HEK293 (cell line): Measurements from ENCODE around the gene CDIPT.

Experiments used
- HOXC10 ChIP-seq: sonication (generic); formaldehyde crosslinking; IDR thresholded peaks from 2 replicates; pipeline ENCODE4 v1.8.1; 2023; ENCODE audit warnings: mild to moderate bottlenecking, missing genetic modification reagents
- SETDB1 ChIP-seq: IDR thresholded peaks from one replicate; pipeline ENCODE4 v1.6.1; 2017; ENCODE audit warnings: mild to moderate bottlenecking, low read length, moderate library complexity, mixed read lengths; ENCODE audit not compliant: insufficient read length
- WT1 ChIP-seq: fragments of 450-650 bp; formaldehyde crosslinking; IDR thresholded peaks from 2 replicates; pipeline ENCODE4 v1.5.1; 2016; ENCODE audit warnings: missing biosample characterization, missing genetic modification characterization
- YY1 ChIP-seq: fragments of 450-650 bp; formaldehyde crosslinking; IDR thresholded peaks from 2 replicates; pipeline ENCODE4 v1.5.1; 2018; ENCODE audit warnings: missing biosample characterization, missing genetic modification characterization
- ZEB2 ChIP-seq: fragments of 450-650 bp; formaldehyde crosslinking; IDR thresholded peaks from 2 replicates; pipeline ENCODE4 v1.5.1; 2016; ENCODE audit warnings: missing biosample characterization, missing genetic modification characterization
- ZFP3 ChIP-seq: fragments of 450-650 bp; formaldehyde crosslinking; IDR thresholded peaks from 2 replicates; pipeline ENCODE4 v1.5.1; 2016; ENCODE audit warnings: low read depth, missing biosample characterization, missing genetic modification characterization
- ZNF157 ChIP-seq: fragments of 450-650 bp; formaldehyde crosslinking; IDR thresholded peaks from 2 replicates; pipeline ENCODE4 v1.5.1; 2016; ENCODE audit warnings: missing biosample characterization, missing genetic modification characterization
- ZNF24 ChIP-seq: fragments of 450-650 bp; formaldehyde crosslinking; IDR thresholded peaks from 2 replicates; pipeline ENCODE4 v1.5.1; 2016; ENCODE audit warnings: missing biosample characterization, missing genetic modification characterization
- ZNF404 ChIP-seq: fragments of 450-650 bp; formaldehyde crosslinking; IDR thresholded peaks from 2 replicates; pipeline ENCODE4 v1.5.1; 2017; ENCODE audit warnings: missing biosample characterization, missing genetic modification characterization
- ZNF510 ChIP-seq: fragments of 450-650 bp; formaldehyde crosslinking; IDR thresholded peaks from 2 replicates; pipeline ENCODE4 v1.5.1; 2018; ENCODE audit warnings: mild to moderate bottlenecking, missing genetic modification characterization, missing biosample characterization; ENCODE audit not compliant: insufficient replicate concordance
- ZNF521 ChIP-seq: fragments of 450-650 bp; formaldehyde crosslinking; IDR thresholded peaks from 2 replicates; pipeline ENCODE4 v1.5.1; 2017; ENCODE audit warnings: missing biosample characterization, mild to moderate bottlenecking, missing genetic modification characterization
- ZNF561 ChIP-seq: fragments of 450-650 bp; IDR thresholded peaks from 2 replicates; pipeline ENCODE4 v1.5.1; 2018; ENCODE audit warnings: missing biosample characterization, missing genetic modification characterization, borderline replicate concordance
- ZNF571 ChIP-seq: fragments of 450-650 bp; formaldehyde crosslinking; IDR thresholded peaks from 2 replicates; pipeline ENCODE4 v1.5.0; 2017; ENCODE audit warnings: missing biosample characterization, missing genetic modification characterization
- ZNF76 ChIP-seq: fragments of 450-650 bp; formaldehyde crosslinking; IDR thresholded peaks from 2 replicates; pipeline ENCODE4; 2016; ENCODE audit warnings: low read depth, missing biosample characterization, missing genetic modification characterization, borderline replicate concordance
- ZNF768 ChIP-seq: fragments of 450-650 bp; formaldehyde crosslinking; IDR thresholded peaks from 2 replicates; pipeline ENCODE4 v1.5.1; 2018; ENCODE audit warnings: missing biosample characterization, mild to moderate bottlenecking, missing genetic modification characterization
- TF ChIP-seq, protein P1 (sequence below): fragments of 450-650 bp; formaldehyde crosslinking; IDR thresholded peaks from 2 replicates; pipeline ENCODE4 v1.5.1; 2016; ENCODE audit warnings: missing biosample characterization, missing genetic modification characterization
- TF ChIP-seq, protein P2 (sequence below): fragments of 450-650 bp; formaldehyde crosslinking; IDR thresholded peaks from 2 replicates; pipeline ENCODE4 v1.5.1; 2016; ENCODE audit warnings: missing biosample characterization, missing genetic modification characterization
- TF ChIP-seq, protein P3 (sequence below): fragments of 450-650 bp; formaldehyde crosslinking; IDR thresholded peaks from 2 replicates; pipeline ENCODE4 v1.5.1; 2016; ENCODE audit warnings: missing biosample characterization, missing genetic modification characterization, borderline replicate concordance
- TF ChIP-seq, protein P4 (sequence below): fragments of 450-650 bp; formaldehyde crosslinking; IDR thresholded peaks from 2 replicates; pipeline ENCODE4 v1.5.1; 2016; ENCODE audit warnings: missing biosample characterization, missing genetic modification characterization
- TF ChIP-seq, protein P5 (sequence below): fragments of 450-650 bp; formaldehyde crosslinking; IDR thresholded peaks from 2 replicates; pipeline ENCODE4 v1.5.1; 2017; ENCODE audit warnings: missing biosample characterization, missing genetic modification characterization
- TF ChIP-seq, protein P6 (sequence below): fragments of 450-650 bp; formaldehyde crosslinking; IDR thresholded peaks from 2 replicates; pipeline ENCODE4 v1.5.1; 2016; ENCODE audit warnings: missing biosample characterization, missing genetic modification characterization
- TF ChIP-seq, protein P7 (sequence below): IDR thresholded peaks from 2 replicates; pipeline ENCODE4 v1.6.1; 2011; ENCODE audit warnings: mild to moderate bottlenecking, low read depth, low read length, borderline replicate concordance
- TF ChIP-seq, protein P8 (sequence below): fragments of 450-650 bp; formaldehyde crosslinking; IDR thresholded peaks from 2 replicates; pipeline ENCODE4 v1.5.1; 2016; ENCODE audit warnings: missing biosample characterization, missing genetic modification characterization

Gene CDIPT

DNA sequence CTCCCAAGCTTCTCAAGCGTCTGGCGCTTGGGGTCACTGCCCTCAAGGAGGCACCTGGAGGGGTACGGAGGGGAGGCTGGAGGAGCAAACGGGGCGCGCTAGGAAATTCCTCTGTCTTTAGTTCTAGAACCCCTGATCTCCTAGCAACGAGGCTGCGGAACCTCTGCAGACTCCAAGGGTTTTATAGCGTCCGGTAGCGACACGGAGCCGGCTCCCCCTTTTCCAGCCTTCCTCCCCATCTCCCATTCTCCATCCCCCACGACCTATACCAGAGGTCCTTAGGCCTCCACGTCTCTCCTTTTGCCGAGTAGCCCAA, 601 bp upstream of the CDIPT start (continued):
- TF ChIP-seq, protein P1, sequence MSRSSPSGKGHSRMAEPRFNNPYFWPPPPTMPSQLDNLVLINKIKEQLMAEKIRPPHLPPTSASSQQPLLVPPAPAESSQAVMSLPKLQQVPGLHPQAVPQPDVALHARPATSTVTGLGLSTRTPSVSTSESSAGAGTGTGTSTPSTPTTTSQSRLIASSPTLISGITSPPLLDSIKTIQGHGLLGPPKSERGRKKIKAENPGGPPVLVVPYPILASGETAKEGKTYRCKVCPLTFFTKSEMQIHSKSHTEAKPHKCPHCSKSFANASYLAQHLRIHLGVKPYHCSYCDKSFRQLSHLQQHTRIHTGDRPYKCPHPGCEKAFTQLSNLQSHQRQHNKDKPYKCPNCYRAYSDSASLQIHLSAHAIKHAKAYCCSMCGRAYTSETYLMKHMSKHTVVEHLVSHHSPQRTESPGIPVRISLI (tag by site-specific recombination), result no peak
- TF ChIP-seq, protein P2, sequence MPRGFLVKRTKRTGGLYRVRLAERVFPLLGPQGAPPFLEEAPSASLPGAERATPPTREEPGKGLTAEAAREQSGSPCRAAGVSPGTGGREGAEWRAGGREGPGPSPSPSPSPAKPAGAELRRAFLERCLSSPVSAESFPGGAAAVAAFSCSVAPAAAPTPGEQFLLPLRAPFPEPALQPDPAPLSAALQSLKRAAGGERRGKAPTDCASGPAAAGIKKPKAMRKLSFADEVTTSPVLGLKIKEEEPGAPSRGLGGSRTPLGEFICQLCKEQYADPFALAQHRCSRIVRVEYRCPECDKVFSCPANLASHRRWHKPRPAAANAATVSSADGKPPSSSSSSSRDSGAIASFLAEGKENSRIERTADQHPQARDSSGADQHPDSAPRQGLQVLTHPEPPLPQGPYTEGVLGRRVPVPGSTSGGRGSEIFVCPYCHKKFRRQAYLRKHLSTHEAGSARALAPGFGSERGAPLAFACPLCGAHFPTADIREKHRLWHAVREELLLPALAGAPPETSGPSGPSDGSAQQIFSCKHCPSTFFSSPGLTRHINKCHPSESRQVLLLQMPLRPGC (tag by site-specific recombination), result no peak
- TF ChIP-seq, protein P3, sequence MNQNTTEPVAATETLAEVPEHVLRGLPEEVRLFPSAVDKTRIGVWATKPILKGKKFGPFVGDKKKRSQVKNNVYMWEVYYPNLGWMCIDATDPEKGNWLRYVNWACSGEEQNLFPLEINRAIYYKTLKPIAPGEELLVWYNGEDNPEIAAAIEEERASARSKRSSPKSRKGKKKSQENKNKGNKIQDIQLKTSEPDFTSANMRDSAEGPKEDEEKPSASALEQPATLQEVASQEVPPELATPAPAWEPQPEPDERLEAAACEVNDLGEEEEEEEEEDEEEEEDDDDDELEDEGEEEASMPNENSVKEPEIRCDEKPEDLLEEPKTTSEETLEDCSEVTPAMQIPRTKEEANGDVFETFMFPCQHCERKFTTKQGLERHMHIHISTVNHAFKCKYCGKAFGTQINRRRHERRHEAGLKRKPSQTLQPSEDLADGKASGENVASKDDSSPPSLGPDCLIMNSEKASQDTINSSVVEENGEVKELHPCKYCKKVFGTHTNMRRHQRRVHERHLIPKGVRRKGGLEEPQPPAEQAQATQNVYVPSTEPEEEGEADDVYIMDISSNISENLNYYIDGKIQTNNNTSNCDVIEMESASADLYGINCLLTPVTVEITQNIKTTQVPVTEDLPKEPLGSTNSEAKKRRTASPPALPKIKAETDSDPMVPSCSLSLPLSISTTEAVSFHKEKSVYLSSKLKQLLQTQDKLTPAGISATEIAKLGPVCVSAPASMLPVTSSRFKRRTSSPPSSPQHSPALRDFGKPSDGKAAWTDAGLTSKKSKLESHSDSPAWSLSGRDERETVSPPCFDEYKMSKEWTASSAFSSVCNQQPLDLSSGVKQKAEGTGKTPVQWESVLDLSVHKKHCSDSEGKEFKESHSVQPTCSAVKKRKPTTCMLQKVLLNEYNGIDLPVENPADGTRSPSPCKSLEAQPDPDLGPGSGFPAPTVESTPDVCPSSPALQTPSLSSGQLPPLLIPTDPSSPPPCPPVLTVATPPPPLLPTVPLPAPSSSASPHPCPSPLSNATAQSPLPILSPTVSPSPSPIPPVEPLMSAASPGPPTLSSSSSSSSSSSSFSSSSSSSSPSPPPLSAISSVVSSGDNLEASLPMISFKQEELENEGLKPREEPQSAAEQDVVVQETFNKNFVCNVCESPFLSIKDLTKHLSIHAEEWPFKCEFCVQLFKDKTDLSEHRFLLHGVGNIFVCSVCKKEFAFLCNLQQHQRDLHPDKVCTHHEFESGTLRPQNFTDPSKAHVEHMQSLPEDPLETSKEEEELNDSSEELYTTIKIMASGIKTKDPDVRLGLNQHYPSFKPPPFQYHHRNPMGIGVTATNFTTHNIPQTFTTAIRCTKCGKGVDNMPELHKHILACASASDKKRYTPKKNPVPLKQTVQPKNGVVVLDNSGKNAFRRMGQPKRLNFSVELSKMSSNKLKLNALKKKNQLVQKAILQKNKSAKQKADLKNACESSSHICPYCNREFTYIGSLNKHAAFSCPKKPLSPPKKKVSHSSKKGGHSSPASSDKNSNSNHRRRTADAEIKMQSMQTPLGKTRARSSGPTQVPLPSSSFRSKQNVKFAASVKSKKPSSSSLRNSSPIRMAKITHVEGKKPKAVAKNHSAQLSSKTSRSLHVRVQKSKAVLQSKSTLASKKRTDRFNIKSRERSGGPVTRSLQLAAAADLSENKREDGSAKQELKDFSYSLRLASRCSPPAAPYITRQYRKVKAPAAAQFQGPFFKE, result no peak
- TF ChIP-seq ZNF571 (no peak), HOXC10 (CRISPR knock-in tag) (no peak), ZNF510 (no peak), YY1 (no peak), ZNF768 (tag by site-specific recombination) (no peak), SETDB1 (peak; percentile 27), ZNF157 (tag by site-specific recombination) (no peak), ZNF76 (no peak), ZEB2 (peak; percentile 14; the same call in 1 of the 2 replicates), ZNF404 (tag by site-specific recombination) (no peak), ZNF24 (tag by site-specific recombination) (no peak; the same call in 1 of the 2 replicates), WT1 (tag by site-specific recombination) (no peak), ZNF521 (tag by site-specific recombination) (no peak), ZNF561 (tag by site-specific recombination) (no peak), ZFP3 (tag by site-specific recombination) (no peak)
- TF ChIP-seq, protein P4, sequence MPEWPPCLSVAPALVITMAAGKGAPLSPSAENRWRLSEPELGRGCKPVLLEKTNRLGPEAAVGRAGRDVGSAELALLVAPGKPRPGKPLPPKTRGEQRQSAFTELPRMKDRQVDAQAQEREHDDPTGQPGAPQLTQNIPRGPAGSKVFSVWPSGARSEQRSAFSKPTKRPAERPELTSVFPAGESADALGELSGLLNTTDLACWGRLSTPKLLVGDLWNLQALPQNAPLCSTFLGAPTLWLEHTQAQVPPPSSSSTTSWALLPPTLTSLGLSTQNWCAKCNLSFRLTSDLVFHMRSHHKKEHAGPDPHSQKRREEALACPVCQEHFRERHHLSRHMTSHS (tag by site-specific recombination), result no peak
- TF ChIP-seq, protein P5, sequence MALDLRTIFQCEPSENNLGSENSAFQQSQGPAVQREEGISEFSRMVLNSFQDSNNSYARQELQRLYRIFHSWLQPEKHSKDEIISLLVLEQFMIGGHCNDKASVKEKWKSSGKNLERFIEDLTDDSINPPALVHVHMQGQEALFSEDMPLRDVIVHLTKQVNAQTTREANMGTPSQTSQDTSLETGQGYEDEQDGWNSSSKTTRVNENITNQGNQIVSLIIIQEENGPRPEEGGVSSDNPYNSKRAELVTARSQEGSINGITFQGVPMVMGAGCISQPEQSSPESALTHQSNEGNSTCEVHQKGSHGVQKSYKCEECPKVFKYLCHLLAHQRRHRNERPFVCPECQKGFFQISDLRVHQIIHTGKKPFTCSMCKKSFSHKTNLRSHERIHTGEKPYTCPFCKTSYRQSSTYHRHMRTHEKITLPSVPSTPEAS (tag by site-specific recombination), result no peak
- TF ChIP-seq, protein P6, sequence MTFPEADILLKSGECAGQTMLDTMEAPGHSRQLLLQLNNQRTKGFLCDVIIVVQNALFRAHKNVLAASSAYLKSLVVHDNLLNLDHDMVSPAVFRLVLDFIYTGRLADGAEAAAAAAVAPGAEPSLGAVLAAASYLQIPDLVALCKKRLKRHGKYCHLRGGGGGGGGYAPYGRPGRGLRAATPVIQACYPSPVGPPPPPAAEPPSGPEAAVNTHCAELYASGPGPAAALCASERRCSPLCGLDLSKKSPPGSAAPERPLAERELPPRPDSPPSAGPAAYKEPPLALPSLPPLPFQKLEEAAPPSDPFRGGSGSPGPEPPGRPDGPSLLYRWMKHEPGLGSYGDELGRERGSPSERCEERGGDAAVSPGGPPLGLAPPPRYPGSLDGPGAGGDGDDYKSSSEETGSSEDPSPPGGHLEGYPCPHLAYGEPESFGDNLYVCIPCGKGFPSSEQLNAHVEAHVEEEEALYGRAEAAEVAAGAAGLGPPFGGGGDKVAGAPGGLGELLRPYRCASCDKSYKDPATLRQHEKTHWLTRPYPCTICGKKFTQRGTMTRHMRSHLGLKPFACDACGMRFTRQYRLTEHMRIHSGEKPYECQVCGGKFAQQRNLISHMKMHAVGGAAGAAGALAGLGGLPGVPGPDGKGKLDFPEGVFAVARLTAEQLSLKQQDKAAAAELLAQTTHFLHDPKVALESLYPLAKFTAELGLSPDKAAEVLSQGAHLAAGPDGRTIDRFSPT, result peak; percentile 52; the same call in 1 of the 2 replicates
- TF ChIP-seq, protein P7, sequence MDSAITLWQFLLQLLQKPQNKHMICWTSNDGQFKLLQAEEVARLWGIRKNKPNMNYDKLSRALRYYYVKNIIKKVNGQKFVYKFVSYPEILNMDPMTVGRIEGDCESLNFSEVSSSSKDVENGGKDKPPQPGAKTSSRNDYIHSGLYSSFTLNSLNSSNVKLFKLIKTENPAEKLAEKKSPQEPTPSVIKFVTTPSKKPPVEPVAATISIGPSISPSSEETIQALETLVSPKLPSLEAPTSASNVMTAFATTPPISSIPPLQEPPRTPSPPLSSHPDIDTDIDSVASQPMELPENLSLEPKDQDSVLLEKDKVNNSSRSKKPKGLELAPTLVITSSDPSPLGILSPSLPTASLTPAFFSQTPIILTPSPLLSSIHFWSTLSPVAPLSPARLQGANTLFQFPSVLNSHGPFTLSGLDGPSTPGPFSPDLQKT, result no peak
- TF ChIP-seq, protein P8, sequence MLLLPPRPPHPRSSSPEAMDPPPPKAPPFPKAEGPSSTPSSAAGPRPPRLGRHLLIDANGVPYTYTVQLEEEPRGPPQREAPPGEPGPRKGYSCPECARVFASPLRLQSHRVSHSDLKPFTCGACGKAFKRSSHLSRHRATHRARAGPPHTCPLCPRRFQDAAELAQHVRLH (tag by site-specific recombination), result no peak
